ENCODE results near the gene NANOS1. TPM values are rescaled to one million over a fixed set of nuclear protein-coding genes. Genes with fewer than 3 reads are reported as not detected.

The NANOS1 gene
- total RNA-seq, result 1 to 10 TPM; 1.5 to 1.8 TPM
- long read RNA-seq, donor 1, full-length matches to known transcripts, result 2 of 2 reads
- long read RNA-seq, donor 1, partial matches to known transcripts, result 0 of 2 reads
- long read RNA-seq, donor 1, other reads (novel, unspliced or antisense), result 0 of 2 reads
- long read RNA-seq, donor 2, full-length matches to known transcripts, result 2 of 2 reads
- long read RNA-seq, donor 2, partial matches to known transcripts, result 0 of 2 reads
- long read RNA-seq, donor 2, other reads (novel, unspliced or antisense), result 0 of 2 reads

GRCh38 chr10:119029613-119030420 is at the start of gene NANOS1:
TSS of gene NANOS1 (plus strand) at chr10:119029714. CDS start at chr10:119029802, 88 bp downstream.
- intact Hi-C loops (cut with DNase I), result loop anchor here in 1 of 2 donors (5.0 kb wide), 1 partner anchor 42 kb away; no protein-coding TSS in a partner anchor
- no peak for DNase-seq (ENCODE audit: low spot score)

- no peak for DNase-seq (ENCODE audit: low spot score)
- intact Hi-C loops (cut with DNase I), result no loop called here
Measured at GRCh38 chr10:118980135-118980865, 49.2 kb upstream of the NANOS1 start.

- intact Hi-C loops (cut with DNase I), result no loop called here
- DNase-seq (ENCODE audit: low spot score), result no peak
Measured at GRCh38 chr10:118980870-118981269, 48.6 kb upstream of the NANOS1 start.

DNA sequence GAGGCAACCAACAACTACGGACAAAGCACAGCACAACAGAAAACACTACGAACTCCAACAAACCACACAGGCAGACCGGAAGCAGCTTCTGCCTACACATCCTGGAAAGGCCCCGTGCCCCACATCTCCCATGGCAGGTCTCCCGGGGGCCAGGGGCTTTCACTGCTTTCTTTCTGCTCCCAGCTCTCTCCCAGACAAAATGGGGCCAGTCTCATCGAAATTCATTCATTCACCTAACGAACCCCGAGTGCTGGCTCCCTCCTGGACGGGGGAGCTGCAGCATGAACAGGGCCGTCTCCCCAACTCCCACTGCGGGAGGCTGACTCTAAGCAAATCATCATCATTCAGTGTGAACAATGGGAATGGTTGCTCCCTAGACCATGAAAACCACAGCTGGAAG is 47.6 kb upstream of the NANOS1 start:
- intact Hi-C loops (cut with DNase I), result no loop called here
- DNase-seq (ENCODE audit: low spot score), result no peak

GRCh38 chr10:118982366-118982765 is 47.1 kb upstream of the NANOS1 start:
- DNase-seq (ENCODE audit: low spot score), result no peak
- intact Hi-C loops (cut with DNase I), result no loop called here

- DNase-seq (ENCODE audit: low spot score), result no peak
- intact Hi-C loops (cut with DNase I), result no loop called here
Measured at GRCh38 chr10:118983263-118983662, 46.3 kb upstream of the NANOS1 start.

DNA sequence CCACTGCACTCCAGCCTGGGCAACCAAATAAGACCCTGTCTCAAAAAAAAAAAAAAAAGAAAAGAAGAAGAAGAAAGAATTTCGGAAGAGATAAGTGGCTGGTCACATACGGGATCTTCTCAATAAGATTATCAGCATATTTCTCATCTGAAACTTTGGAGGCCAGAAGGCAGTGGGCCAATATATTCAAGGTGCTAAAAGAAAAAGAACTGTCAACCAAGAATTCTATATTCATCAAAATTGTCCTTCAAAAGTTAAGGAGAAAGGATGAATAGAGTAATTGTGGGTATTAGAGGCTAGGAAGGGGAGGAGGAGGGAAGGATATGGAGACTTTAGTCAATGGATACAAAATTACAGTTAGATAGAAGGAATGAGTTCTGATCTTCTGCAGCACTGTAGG is 43.9 kb upstream of the NANOS1 start:
- intact Hi-C loops (cut with DNase I), result loop anchor here in 1 of 2 donors (5.0 kb wide), 1 partner anchor 312 kb away; no protein-coding TSS in a partner anchor
- DNase-seq (ENCODE audit: low spot score), result no peak

GRCh38 chr10:118986815-118987790 is 42.4 kb upstream of the NANOS1 start:
- intact Hi-C loops (cut with DNase I), result loop anchor here in 1 of 2 donors (5.0 kb wide), 1 partner anchor 310 kb away; no protein-coding TSS in a partner anchor
- DNase-seq (ENCODE audit: low spot score), result no peak

- intact Hi-C loops (cut with DNase I), result no loop called here
- no peak for DNase-seq (ENCODE audit: low spot score)
Measured at GRCh38 chr10:118990326-118990725, 39.2 kb upstream of the NANOS1 start.

- DNase-seq (ENCODE audit: low spot score), result no peak
- intact Hi-C loops (cut with DNase I), result no loop called here
Measured at GRCh38 chr10:118992496-118992895, 37.0 kb upstream of the NANOS1 start.

DNA sequence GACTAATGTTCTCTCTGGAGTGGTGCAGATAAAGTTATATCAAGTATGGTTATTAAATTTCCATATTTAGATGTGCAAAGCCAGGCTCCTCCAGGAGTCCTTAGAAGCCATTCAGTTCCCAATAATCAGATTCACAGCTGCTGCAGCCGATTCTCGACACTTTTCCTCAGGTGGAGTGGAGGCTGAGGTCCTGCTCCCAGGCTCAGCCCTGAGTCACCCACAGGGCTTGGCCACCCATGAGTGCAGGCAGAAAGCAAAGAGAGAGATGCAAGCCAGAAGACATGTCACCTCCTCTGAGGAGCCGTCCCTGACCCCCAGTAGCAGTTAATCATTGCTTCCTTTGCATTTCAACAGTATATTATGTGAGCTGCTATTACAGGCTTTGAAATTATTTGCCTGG is 36.3 kb upstream of the NANOS1 start:
- intact Hi-C loops (cut with DNase I), result no loop called here

GRCh38 chr10:118994321-118994720 is 35.2 kb upstream of the NANOS1 start:
- intact Hi-C loops (cut with DNase I), result no loop called here
- DNase-seq (ENCODE audit: low spot score), result no peak

More for the DNA sequence above, 36.3 kb upstream of the NANOS1 start:
- no peak for DNase-seq (ENCODE audit: low spot score)

GRCh38 chr10:118995739-118996138 is 33.8 kb upstream of the NANOS1 start:
- no peak for DNase-seq (ENCODE audit: low spot score)
- intact Hi-C loops (cut with DNase I), result no loop called here

GRCh38 chr10:118997379-118997778 is 32.1 kb upstream of the NANOS1 start:
- no peak for DNase-seq (ENCODE audit: low spot score)
- intact Hi-C loops (cut with DNase I), result no loop called here

DNA sequence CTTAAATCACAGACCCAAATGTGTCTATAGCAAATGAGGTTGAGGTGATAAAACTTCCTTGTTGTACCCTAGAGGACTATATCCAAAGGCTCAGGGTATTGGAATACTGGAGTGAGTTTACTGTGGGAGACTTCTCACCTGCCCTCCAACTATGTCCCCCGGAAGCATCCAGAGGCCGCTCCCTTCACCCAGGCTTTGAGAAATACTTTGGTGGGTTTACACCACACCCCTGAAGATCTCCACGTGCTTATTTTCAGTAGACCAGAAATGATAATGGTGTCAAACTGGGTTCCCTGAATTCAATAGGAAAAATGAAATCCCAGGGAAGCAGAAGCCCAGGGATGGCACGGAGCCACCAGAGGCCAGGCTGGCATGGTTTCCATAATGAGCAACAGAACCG is 31.3 kb upstream of the NANOS1 start:
- no peak for DNase-seq (ENCODE audit: low spot score)
- intact Hi-C loops (cut with DNase I), result no loop called here

- intact Hi-C loops (cut with DNase I), result no loop called here
- no peak for DNase-seq (ENCODE audit: low spot score)
Measured at GRCh38 chr10:119001717-119002500, 27.6 kb upstream of the NANOS1 start.

DNA sequence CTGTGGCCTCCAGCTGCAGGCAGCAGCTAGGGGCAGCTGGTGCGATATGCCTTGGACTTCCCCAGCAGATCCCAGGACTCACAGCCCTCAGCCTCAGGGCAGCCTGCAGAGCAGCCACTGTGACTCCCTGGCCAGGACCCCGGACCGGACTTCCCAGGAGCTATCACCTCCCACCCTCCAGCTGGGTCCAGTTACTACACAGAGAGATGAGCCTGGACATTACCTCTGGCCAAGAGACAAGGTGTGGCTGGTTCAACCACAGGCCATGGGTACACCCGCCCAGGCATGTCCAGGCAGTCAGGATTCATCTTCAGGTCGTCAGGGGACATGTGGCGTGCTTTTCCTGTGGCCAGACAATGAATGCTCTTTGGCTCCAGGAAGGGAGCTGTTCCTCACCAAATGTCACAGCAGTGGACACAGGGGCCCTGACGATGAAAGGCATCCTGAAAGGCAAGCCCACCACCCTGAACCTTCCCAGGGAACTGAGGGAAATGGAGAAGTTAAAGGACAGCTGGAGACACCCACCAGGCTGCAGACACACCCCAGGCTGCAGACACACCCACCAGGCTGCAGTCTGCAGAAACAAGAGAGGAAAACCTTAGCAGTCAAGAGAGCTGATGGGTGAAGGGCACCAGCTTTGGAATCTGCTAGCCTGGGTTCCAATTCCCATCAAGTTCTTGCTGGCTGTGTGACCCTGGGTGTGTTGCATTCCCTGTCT is 25.8 kb upstream of the NANOS1 start:
- no peak for DNase-seq (ENCODE audit: low spot score)

More for the DNA sequence above, 25.8 kb upstream of the NANOS1 start:
- intact Hi-C loops (cut with DNase I), result no loop called here

All from posterior vena cava (tissue), 2 donors.